CD1c-positive myeloid dendritic cell (primary cell): ENCODE data around the gene RAB17.

Experiments used
- DNase-seq: peaks from one replicate; pipeline ENCODE4 v3.0.0-alpha.2; 2016; ENCODE audit errors: extremely low spot score

The RAB17 gene

DNA sequence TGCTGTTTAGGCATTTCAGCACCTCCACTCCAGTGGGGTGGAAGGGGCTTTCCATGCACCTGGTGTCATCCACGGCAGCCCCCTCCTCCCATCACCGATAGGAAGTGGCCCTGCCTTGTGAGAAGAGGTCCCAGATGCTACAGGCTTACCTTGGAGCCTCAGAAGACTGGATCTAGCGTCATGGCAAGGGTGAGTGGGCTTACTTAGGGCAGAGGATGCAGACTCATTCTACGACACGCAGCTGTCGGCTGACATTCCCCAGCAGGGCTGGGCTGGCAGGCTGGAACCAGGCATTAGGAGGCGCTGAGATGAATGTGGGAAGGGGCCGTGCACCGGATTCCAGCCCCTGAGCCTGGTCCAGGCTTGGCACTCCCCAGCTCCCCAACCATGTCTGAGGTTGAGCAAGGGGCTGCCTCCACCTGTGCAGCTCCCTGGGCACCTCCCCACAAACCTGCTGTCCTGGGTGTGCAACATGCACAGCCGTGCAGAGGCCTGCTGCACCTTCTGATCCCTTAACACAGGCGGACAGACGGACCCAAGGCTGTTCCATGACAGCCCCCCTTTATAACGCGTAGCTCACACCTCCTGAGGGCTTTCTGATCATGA lies 25.9 kb downstream of the RAB17 start:
- no peak for DNase-seq

DNA sequence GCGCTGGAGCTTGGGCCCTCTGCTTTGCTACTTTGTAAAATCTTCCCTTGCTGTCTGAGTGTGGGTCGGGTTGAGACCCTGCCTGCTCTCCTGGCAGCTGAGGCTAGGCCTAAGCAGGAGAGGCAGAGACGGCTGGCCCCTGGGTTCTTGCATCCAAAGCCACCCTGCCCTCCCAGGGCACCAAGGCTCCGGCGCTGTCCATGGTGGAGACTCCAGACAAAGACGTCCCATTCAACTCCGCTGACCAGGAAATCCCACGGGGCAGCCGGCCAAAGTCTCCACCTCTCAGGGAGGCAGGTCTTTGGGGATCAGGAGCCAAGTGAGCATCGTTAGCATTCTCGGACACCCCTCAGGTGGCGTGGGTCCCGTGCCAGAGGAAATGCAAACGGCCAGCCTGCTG lies 26.7 kb downstream of the RAB17 start:
- DNase-seq: no peak

GRCh38 chr2:237561221-237561620 lies 29.3 kb downstream of the RAB17 start:
- DNase-seq: no peak

DNA sequence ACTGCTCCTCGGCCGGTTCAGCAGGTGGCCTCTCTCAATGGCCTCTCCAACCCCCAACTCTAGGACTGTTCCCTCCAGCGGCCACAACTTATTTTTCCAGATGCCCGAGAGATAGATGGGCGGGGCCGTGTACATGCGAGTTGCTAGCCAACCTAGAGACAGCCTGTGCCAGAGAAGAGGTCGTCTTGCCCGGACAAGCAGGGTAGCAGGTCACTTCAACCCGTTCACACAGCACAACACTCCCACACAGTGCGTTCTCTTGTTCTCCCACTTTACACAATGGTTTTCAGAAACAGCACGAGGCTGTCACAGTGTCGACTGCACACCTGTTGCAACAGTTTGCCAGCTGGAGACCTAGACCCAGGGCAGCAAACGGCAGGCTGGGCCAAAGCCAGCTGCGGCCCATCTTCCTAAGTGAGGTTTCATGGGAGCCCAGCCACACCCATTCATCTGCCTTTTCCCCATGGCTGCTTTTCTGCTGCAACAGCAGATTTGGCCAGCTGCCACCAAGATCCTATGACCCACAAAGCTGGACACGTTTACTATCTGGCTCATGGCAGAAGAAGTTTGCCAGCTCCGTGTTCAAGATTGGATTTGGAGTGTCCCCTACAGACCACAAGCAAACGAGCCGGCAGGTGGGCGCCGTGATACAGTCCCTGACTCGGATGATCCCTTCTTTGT lies 31.4 kb downstream of the RAB17 start:
- DNase-seq: no peak

GRCh38 chr2:237557633-237558015 lies 32.9 kb downstream of the RAB17 start:
- DNase-seq: no peak

DNA sequence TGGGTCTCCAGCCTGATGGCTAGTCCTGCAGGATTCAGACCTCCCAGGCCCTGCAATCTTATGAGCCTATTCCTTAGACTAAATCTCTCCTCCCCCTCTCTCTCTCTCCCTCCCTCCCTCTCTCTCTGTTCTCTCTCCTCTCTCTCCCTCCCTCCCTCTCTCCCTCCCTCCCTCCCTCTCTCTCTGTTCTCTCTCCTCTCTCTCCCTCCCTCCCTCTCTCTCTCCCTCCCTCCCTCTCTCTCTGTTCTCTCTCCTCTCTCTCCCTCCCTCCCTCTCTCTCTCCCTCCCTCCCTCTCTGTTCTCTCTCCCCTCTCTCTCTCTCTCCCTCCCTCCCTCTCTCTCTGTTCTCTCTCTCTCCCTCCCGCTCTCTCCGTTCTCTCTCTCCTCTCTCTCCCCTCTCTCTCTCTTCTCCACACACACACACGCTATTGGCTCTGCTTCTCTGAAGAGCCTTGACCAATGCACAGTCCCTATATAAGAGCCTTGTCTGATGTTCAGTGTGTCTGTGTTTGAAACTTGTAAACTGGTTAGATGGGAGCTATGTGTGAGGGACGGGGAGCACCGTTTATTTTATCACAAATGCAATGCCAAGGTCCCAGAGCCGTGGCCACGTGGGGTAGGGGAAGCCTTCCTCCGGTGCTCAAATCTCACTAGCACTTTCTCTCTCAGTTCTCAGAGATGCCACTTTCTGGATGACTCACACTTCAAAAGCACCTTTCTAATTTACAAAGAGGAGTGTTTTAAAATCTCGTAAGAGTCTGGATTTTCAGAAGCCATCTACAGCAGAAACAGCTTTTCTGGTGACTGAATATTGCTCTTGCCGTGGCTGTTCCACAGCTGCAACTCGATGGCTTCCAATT lies 33.5 kb downstream of the RAB17 start:
- no peak for DNase-seq

DNA sequence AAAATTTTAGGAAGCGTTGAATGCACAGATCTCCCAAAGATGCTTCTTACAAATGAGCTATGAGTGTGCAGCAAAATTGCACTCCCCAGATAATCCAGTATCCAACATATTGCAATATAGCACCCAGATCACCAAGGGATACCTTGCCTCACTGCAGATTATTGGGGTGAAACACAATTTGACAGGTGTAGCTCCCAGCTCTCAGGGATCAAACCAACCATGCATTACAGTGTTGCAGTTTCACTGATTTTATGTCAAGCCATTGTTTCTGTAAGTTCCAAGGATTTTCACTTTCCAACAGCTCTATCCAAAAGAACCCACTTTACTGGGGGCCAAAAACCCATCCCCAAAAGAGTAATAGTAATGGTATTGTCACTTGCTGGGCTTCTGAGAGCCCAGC lies 35.0 kb downstream of the RAB17 start:
- no peak for DNase-seq

DNA sequence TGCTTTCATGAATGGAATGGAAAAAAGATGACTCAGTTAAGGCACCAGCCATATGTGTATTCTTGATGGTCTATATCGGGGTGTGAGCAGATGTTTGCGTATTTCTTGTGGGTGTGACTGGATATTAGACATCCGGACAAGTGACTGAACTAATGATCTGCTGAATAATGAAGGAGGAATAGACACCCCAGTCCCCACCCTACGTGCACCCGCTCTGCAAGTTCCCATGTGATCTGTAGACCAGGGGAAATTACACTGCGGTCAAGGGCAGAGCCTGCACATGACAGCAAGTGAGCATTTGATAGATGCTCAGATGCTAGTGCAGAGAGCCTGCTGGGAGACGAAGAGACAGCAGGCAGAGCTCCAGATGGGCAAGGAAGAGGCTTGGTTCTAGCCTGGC lies 36.6 kb downstream of the RAB17 start:
- no peak for DNase-seq

GRCh38 chr2:237552908-237553307 lies 37.6 kb downstream of the RAB17 start:
- DNase-seq: peak; percentile 16

GRCh38 chr2:237551071-237551574 lies 39.4 kb downstream of the RAB17 start:
- no peak for DNase-seq

DNA sequence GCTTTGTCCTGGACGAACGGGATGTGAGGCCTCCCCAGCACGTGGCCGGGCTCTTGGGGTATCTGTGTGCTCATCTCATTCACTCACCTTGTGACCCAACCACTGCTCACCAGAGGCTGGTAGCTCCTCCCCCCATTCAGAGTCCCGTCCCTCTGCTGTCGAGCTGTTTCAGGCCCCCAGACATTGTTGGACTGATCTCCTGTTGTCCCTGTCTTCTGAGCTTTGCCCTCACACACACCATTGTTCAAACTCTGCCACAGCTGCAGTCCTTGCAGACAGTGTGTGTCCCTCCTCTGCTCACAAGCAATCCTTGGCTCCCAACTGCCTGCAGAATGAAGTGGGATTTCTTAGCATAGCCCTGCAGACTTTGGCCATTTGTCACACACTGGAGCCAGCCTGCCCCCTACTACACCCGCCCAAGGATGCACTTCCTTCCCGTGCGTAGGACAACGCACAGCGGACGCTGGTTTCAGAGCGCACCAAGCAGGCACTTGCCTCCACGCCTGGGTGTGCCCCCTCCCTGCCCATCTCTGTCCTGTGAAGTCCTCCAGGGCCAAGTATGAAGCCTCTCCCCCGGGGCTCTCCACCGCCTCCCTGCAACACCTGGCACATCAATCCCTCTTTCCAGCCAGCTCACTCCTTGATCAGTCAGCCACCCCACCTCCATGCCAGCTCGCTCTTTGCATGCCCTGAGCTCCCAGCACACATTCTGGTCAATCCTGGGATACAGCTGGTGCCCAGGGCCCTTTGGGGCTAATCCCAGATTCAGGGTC lies 40.7 kb downstream of the RAB17 start:
- no peak for DNase-seq

DNA sequence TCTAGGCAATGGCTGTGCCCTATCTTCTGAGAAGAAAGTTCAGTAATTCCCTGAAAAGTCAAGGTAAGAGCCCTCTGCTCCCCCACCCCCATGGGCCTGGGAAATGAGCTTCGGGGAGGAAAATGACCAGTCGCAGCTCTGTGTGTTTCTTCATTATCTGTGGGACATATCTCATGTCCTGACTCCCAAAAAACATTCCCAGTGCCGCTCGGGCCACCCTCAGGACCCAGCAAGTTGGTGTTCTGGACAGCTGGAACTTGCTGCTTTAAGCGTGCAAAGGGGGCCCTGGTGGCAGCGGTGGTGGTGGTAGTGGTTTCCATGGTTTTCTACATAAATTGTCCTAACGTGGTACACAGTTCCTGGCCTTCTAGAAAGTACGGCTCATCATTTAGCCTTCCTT lies 41.3 kb downstream of the RAB17 start:
- DNase-seq: no peak

GRCh38 chr2:237547841-237548416 lies 42.6 kb downstream of the RAB17 start:
- DNase-seq: no peak

GRCh38 chr2:237546876-237547395 lies 43.6 kb downstream of the RAB17 start:
- DNase-seq: no peak

DNA sequence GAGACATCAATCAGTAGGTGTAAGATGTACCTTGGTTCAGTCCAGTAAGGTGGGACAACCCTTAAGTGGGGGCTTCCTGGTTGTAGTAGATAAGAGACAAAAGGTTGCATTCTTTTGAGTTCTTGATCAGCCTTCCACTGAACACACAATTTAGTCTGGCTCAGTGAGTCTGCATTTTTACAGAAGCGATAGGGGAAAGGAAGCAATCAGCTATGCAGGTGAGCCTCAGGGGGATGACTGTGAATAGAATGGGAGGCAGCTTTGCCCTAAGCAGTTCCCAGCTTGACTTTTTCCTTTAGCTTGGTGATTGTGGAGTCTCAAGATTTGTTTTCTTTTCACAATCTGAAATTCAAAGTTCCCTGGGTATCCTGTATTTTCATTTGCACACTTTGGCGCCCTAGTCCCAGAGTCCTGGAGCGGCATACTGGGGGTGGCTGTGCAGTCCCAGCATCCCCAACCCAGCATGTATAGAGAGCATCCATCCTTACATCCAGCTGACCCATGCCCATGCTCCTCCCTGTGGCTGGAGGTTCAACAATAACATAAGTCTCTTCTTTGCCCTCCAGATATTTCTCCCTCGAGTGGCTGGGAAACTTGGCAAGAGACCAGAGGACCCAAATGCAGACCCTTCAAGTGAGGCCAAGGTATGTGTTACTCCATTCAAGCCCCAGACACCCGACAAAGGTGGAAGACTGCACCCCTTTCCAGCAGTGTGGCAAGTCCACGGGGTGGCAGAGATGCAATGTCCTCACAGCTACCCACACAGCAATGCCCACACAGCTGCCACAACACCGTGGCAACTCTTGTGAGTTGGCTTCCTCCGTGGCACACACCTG lies 44.3 kb downstream of the RAB17 start:
- DNase-seq: no peak

GRCh38 chr2:237542001-237542704 lies 48.4 kb downstream of the RAB17 start:
- DNase-seq: no peak

DNA sequence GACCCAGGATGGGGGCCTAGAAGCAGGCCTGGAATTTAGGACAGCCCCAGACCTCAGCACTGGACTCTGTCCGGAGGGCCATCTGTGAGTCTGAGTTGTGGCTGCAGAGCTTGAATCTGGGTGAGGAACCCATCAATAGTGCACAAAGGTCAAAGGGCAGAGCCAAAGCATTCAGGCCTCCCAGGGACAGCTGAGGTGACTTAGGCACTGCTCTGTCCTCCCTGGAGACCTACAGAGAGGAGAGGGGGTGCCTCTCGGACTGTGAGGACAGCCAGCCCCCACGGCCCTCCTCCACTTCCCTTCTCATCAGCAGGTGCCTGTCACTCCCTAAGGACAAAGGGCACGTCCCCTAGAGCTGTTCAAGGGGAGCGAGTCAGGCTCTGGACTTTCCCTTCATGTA lies 49.3 kb downstream of the RAB17 start:
- DNase-seq: no peak

DNA sequence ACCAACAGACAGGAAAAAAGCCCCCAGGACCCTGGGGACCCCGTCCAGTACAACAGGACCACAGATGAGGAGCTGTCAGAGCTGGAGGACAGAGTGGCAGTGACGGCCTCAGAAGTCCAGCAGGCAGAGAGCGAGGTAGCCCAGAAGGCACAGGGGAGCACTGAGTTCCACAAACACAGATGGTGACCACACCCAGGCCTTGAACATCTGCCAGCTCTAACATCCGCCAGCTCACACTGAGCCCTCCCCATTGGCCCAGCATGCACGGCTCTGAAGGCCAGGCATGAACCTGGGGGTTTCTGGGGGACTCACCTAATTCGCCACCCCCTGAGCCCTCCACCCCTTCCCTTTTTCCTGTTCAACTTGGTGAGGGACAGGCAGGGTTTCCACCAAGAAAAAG lies 49.7 kb downstream of the RAB17 start:
- no peak for DNase-seq

GRCh38 chr2:237540223-237540775 lies 50.2 kb downstream of the RAB17 start:
- no peak for DNase-seq

GRCh38 chr2:237539681-237540080 lies 50.9 kb downstream of the RAB17 start:
- DNase-seq: no peak
